GM23248 (cell line): Measurements from ENCODE around the gene TBC1D2B.

Source experiments
- EZH2 ChIP-seq: fragments of 200-600 bp; sonication (generic); IDR thresholded peaks from 2 replicates; pipeline ENCODE4 v1.6.1; 2018; ENCODE audit warnings: antibody characterized with exemption, mild to moderate bottlenecking; ENCODE audit not compliant: insufficient read depth, poor library complexity, severe bottlenecking
- EZH2phosphoT487 ChIP-seq: fragments of 200-600 bp; sonication (generic); IDR thresholded peaks from 2 replicates; pipeline ENCODE4 v1.6.1; 2018; ENCODE audit warnings: antibody characterized with exemption, moderate library complexity, mild to moderate bottlenecking, low read depth; ENCODE audit not compliant: insufficient read depth

DNA sequence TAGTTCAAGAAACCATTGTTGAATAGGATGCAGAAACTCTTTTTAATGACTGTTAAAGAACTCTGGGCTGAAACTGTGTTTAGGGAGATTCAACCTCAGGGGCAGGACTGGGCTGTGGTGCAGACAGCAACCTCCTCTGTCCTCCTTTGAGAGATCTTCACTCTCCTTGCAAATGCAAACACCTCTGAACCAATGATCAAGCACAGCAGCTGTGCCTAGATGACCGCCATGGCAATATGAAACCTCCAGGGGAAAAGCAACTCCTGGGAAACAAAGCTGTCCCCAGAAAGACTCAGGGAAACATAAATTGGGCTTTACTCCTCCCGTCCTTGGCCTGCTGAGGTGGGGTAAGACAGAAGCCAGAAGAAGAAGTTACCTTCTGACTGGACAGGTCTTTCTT lies 52.6 kb downstream of the TBC1D2B start:
- TF ChIP-seq EZH2phosphoT487: no peak
- TF ChIP-seq EZH2: no peak
